HCT116 (cell line): Measurements from ENCODE around the gene NAA15. TPM values are rescaled to one million over a fixed set of nuclear protein-coding genes. Genes with fewer than 3 reads are reported as not detected.

Experiments
- ATAC-seq: fragments of 200-7000 bp; cut with Tn5 transposase; 2 replicates; pipeline ENCODE4 v1.9.1; 2020; ENCODE audit warnings: mild to moderate bottlenecking, moderate library complexity
- BruUV-seq: library from RNA; stranded (reverse); fragments of 400-500 nt; replicated peaks from 2 replicates; lab custom pipeline; 2021; lab: Mats Ljungman, UMichigan
- CTCF ChIA-PET: fragments of 300-600 bp; sonication (Branson Sonifier 250); formaldehyde crosslinking; loops from one replicate; lab custom pipeline; 2021; ENCODE audit warnings: antibody characterized with exemption; lab: Charles Lee
- POLR2A ChIA-PET: fragments of 300-600, 350-600 bp; sonication (Branson Sonifier 250); formaldehyde crosslinking; loops from one replicate; lab custom pipeline; 2021; ENCODE audit warnings: antibody characterized with exemption; lab: Charles Lee
- RAD21 ChIA-PET, 2 experiments: fragments of 300-600 bp; sonication (Branson Sonifier 250); formaldehyde crosslinking; loops; one replicate each; lab custom pipeline; 2023; ENCODE audit warnings: low total read pairs in 2 of 2; ENCODE audit not compliant: uncharacterized antibody in 2 of 2, unreplicated experiment in 2 of 2, low non-redundant PET in 1 of 2; lab: Charles Lee
- DNase-seq: peaks from one replicate; pipeline ENCODE4 v3.0.0-alpha.2; 2010; ENCODE audit warnings: low read depth, low spot score
- H2AFZ ChIP-seq: fragments of 200-600 bp; shearing (Covaris generic), sonication (generic); 2 replicates; pipeline ENCODE4 v1.6.1; 2017; ENCODE audit warnings: low read depth, mixed run types, mixed read lengths, antibody characterized with exemption, low read length; ENCODE audit not compliant: poor library complexity, severe bottlenecking
- H3K27ac ChIP-seq: 2 replicates; pipeline ENCODE4 v1.5.1; 2012; ENCODE audit warnings: low read depth, low read length
- H3K27me3 ChIP-seq: fragments of 200-600 bp; sonication (generic); 2 replicates; pipeline ENCODE4 v1.6.1; 2016; ENCODE audit warnings: mixed run types, low read length, mixed read lengths; ENCODE audit not compliant: insufficient read depth
- H3K36me3 ChIP-seq, 2 experiments: fragments of 200-500 bp in 1 of 2; fragments of 200-600 bp in 1 of 2; sonication (Bioruptor generic) in 1 of 2; sonication (generic) in 1 of 2; 2 replicates each; pipeline versions ENCODE4 v1.5.1 to v1.6.1; 2014 to 2016; ENCODE audit warnings: low read length in 2 of 2, inconsistent platforms in 1 of 2, mixed read lengths in 1 of 2, mixed run types in 1 of 2; ENCODE audit not compliant: insufficient read depth in 2 of 2, control insufficient read depth in 1 of 2
- H3K4me1 ChIP-seq, 2 experiments: fragments of 200-600 bp in 1 of 2; sonication (generic) in 1 of 2; 2 replicates each; pipeline versions ENCODE4 v1.5.1 to v1.6.1; 2012 to 2017; ENCODE audit warnings: low read length in 2 of 2, inconsistent platforms in 1 of 2, mild to moderate bottlenecking in 1 of 2, mixed read lengths in 1 of 2, mixed run types in 1 of 2, moderate library complexity in 1 of 2; ENCODE audit not compliant: insufficient read depth in 2 of 2, control insufficient read depth in 1 of 2
- H3K4me2 ChIP-seq: fragments of 200-600 bp; sonication (generic); 2 replicates; pipeline ENCODE4 v1.6.1; 2017; ENCODE audit warnings: mixed run types, low read length, mixed read lengths
- H3K4me3 ChIP-seq, 2 experiments: fragments of 200-600 bp in 1 of 2; sonication (generic) in 1 of 2; replicated peaks in 1 of 2; 2 replicates each; pipeline ENCODE4 v1.5.1; 2011 to 2016; ENCODE audit warnings: low read length in 2 of 2, control low read depth in 1 of 2, low read depth in 1 of 2, mild to moderate bottlenecking in 1 of 2, mixed read lengths in 1 of 2, mixed run types in 1 of 2
- H3K79me2 ChIP-seq: fragments of 200-600 bp; sonication (generic); 2 replicates; pipeline ENCODE4 v1.6.1; 2017; ENCODE audit warnings: mild to moderate bottlenecking, mixed run types, low read length, moderate library complexity, mixed read lengths; ENCODE audit not compliant: insufficient read depth
- H3K9ac ChIP-seq: fragments of 200-600 bp; sonication (generic); 2 replicates; pipeline ENCODE4 v1.6.1; 2016; ENCODE audit warnings: low read length, mixed read lengths
- H3K9me2 ChIP-seq: fragments of 200-600 bp; sonication (generic), shearing (Covaris generic); 2 replicates; pipeline ENCODE4 v1.6.1; 2017; ENCODE audit warnings: mixed run types, mild to moderate bottlenecking, moderate library complexity; ENCODE audit not compliant: insufficient read depth
- H3K9me3 ChIP-seq, 2 experiments: fragments of 200-500 bp in 1 of 2; fragments of 200-600 bp in 1 of 2; sonication (Bioruptor generic) in 1 of 2; sonication (generic) in 1 of 2; 2 replicates each; pipeline ENCODE4 v1.6.1; 2014 to 2017; ENCODE audit warnings: low read length in 2 of 2, mixed read lengths in 2 of 2, inconsistent platforms in 1 of 2, low read depth in 1 of 2, mild to moderate bottlenecking in 1 of 2, mixed run types in 1 of 2, moderate library complexity in 1 of 2; ENCODE audit not compliant: control insufficient read depth in 1 of 2, insufficient read depth in 1 of 2
- H4K20me1 ChIP-seq: fragments of 200-600 bp; sonication (generic), shearing (Covaris generic); 2 replicates; pipeline ENCODE4 v1.6.1; 2017; ENCODE audit warnings: mixed run types, mild to moderate bottlenecking, moderate library complexity; ENCODE audit not compliant: insufficient read depth
- ATF3 ChIP-seq: IDR thresholded peaks from 2 replicates; pipeline ENCODE4 v1.6.1; 2012
- CBX3 ChIP-seq: IDR thresholded peaks from 2 replicates; pipeline ENCODE4 v1.6.1; 2012; ENCODE audit warnings: low read depth
- CEBPB ChIP-seq: IDR thresholded peaks from 2 replicates; pipeline ENCODE4 v1.6.1; 2012; ENCODE audit warnings: low read depth
- CTCF ChIP-seq, 3 experiments: fragments of 200-600 bp in 1 of 3; sonication (generic) in 1 of 3; IDR thresholded peaks in 2 of 3; conservative IDR thresholded peaks in 1 of 3; 2 replicates each; pipeline ENCODE4 v1.5.1; 2012 to 2017; ENCODE audit warnings: low read depth in 2 of 3, low read length in 2 of 3, antibody characterized with exemption in 1 of 3, borderline replicate concordance in 1 of 3, control low read depth in 1 of 3, mild to moderate bottlenecking in 1 of 3, mixed read lengths in 1 of 3, mixed run types in 1 of 3, moderate library complexity in 1 of 3; ENCODE audit not compliant: insufficient read depth in 1 of 3
- EGR1 ChIP-seq: IDR thresholded peaks from 2 replicates; pipeline ENCODE4 v1.6.1; 2012; ENCODE audit warnings: low read depth
- ELF1 ChIP-seq: IDR thresholded peaks from 2 replicates; pipeline ENCODE4 v1.6.1; 2012; ENCODE audit warnings: low read depth, borderline replicate concordance
- EZH2phosphoT487 ChIP-seq: fragments of 200-600 bp; IDR thresholded peaks from 2 replicates; pipeline ENCODE4 v1.6.1; 2018; ENCODE audit warnings: antibody characterized with exemption, borderline replicate concordance
- MAX ChIP-seq: IDR thresholded peaks from 2 replicates; pipeline ENCODE4 v1.6.1; 2012
- POLR2A ChIP-seq: IDR thresholded peaks from 2 replicates; pipeline ENCODE4 v1.7.0; 2011; ENCODE audit warnings: borderline replicate concordance; ENCODE audit not compliant: insufficient read depth, insufficient read length; ENCODE audit errors: extremely low read depth
- RAD21 ChIP-seq: IDR thresholded peaks from 2 replicates; pipeline ENCODE4 v1.6.1; 2012; ENCODE audit warnings: low read depth, mild to moderate bottlenecking
- REST ChIP-seq: IDR thresholded peaks from 2 replicates; pipeline ENCODE4 v1.6.1; 2012; ENCODE audit warnings: low read depth
- SIN3A ChIP-seq: IDR thresholded peaks from 2 replicates; pipeline ENCODE4 v1.6.1; 2012; ENCODE audit warnings: low read depth
- SP1 ChIP-seq: IDR thresholded peaks from 2 replicates; pipeline ENCODE4 v1.6.1; 2012; ENCODE audit warnings: low read depth
- SRF ChIP-seq: IDR thresholded peaks from 2 replicates; pipeline ENCODE4 v1.6.1; 2012; ENCODE audit warnings: low read depth
- TCF7L2 ChIP-seq: IDR thresholded peaks from 2 replicates; pipeline ENCODE4 v1.7.0; 2011; ENCODE audit warnings: borderline replicate concordance, inconsistent platforms; ENCODE audit not compliant: insufficient read depth, insufficient read length; ENCODE audit errors: extremely low read depth
- YY1 ChIP-seq: IDR thresholded peaks from 2 replicates; pipeline ENCODE4 v1.6.1; 2011; ENCODE audit warnings: low read length, low read depth, moderate library complexity, mild to moderate bottlenecking; ENCODE audit not compliant: insufficient replicate concordance; ENCODE audit errors: extremely low read depth
- ZBTB33 ChIP-seq: IDR thresholded peaks from 2 replicates; pipeline ENCODE4 v1.6.1; 2011; ENCODE audit warnings: mild to moderate bottlenecking, low read length, moderate library complexity; ENCODE audit not compliant: insufficient replicate concordance; ENCODE audit errors: extremely low read depth
- ZFX ChIP-seq: fragments of 450-650 bp; IDR thresholded peaks from 2 replicates; pipeline ENCODE4 v1.6.1; 2017
- intact Hi-C: fragments of 100-400 bp; cut with micrococcal nuclease; formaldehyde crosslinking; loops from 2 replicates; pipeline ENCODE4 v1.10.0; 2022
- total RNA-seq: library from RNA; stranded (reverse); gene quantifications from one replicate; pipeline ENCODE4 v1.2.1, GENCODE V29; 2021; ENCODE audit not compliant: unreplicated experiment

Gene NAA15
- total RNA-seq, 1 experiment from 2014 or later = 79.7 TPM

GRCh38 chr4:139282721-139283075 is 18.6 kb upstream of the NAA15 start (continued):
- TF ChIP-seq ELF1 = no peak
- TF ChIP-seq RAD21 = no peak
- TF ChIP-seq MAX = no peak
- TF ChIP-seq CEBPB = no peak

GRCh38 chr4:139286186-139286698 is 15.1 kb upstream of the NAA15 start:
- H3K9me3 ChIP-seq = no peaks in the 10 kb centered on the region
- no peak for ATAC-seq
- ChIA-PET CTCF (interaction anchor here (1.1 kb wide), 1 partner anchor 12 kb away, joined by 3 read pairs; no protein-coding TSS in a partner anchor), POLR2A (no interaction called here), RAD21 (no interaction called here)
- H3K4me3 ChIP-seq = no peak overlapping the region
- no peak for DNase-seq
- H3K9ac ChIP-seq = no peak overlapping the region
- H3K4me1 ChIP-seq = no peaks in the 10 kb centered on the region
- peaks cover 6 to 9% of the 10 kb centered on the region in 2 experiments; a peak in 3 of 4 replicates for H3K36me3 ChIP-seq
- no peaks in the 10 kb centered on the region for H3K27me3 ChIP-seq
- H3K79me2 ChIP-seq = no peaks in the 10 kb centered on the region
- no peak overlapping the region for H3K27ac ChIP-seq
- intact Hi-C loops = no loop called here
- no peaks in the 10 kb centered on the region for H4K20me1 ChIP-seq
- no TSS peak for BruUV-seq
- no peak overlapping the region for H2AFZ ChIP-seq
- no peaks in the 10 kb centered on the region for H3K9me2 ChIP-seq
- H3K4me2 ChIP-seq = no peak overlapping the region
- TF ChIP-seq SP1 (no peak), RAD21 (no peak), CEBPB (no peak), CBX3 (no peak), SIN3A (no peak), CTCF (IDR thresholded peaks at IDR 0.05 in 2 of 3, conservative IDR thresholded peaks at IDR 0.05 in 1 of 3; ENCODE audit: borderline replicate concordance in 1 of 3, insufficient read depth in 1 of 3, low read depth in 2 of 3, low read length in 2 of 3) (no peak), MAX (no peak), EGR1 (no peak), YY1 (no peak), TCF7L2 (no peak), REST (no peak), ATF3 (no peak), SRF (no peak), EZH2phosphoT487 (no peak), ZBTB33 (no peak), ZFX (no peak), POLR2A (no peak)
